Stimulated activated CD4-positive, alpha-beta T cell treated with anti-CD3 and anti-CD28 coated beads, Interleukin-15, amount 100 ng/mL, for 1 hour (primary cell): ENCODE results near the gene SCRN3.
"Not testable (repeated sequence)": the region's sequence is repeated elsewhere in the genome, so short reads cannot be mapped to it uniquely, and the experiment has no call there.

Source experiments
- DNase-seq, 2 donors: peaks; one replicate each; pipeline ENCODE4 v3.0.0-alpha.2; 2020; ENCODE audit warnings: low read depth in 1 of 2, low spot score in 1 of 2

SCRN3 gene

DNA sequence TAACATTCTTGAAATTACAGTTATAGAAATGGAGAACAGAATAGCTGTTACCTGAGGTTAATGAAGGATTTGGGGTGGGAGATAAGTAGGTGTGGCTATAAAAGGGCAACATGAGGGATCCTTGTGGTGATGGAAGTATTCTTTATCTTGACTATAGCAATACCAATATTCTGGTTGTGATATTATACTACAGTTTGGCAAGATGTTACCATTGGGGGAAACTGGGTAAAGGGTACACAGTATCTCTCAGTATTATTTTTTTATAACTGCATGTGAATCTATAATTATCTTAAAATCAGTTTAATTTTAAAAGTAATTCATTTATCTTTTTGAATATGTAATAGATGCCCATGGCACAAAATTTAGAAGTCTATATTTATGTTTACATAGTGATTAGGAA lies 8.1 kb downstream of the SCRN3 start:
- DNase-seq: no peak

DNA sequence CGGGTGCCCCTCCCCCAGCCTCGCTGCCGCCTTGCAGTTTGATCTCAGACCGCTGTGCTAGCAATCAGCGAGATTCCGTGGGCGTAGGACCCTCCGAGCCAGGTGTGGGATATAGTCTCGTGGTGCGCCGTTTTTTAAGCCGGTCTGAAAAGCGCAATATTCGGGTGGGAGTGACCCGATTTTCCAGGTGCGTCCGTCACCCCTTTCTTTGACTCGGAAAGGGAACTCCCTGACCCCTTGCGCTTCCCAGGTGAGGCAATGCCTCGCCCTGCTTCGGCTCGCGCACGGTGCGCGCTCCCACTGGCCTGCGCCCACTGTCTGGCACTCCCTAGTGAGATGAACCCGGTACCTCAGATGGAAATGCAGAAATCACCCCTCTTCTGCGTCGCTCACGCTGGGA lies 14.5 kb downstream of the SCRN3 start:
- DNase-seq: not testable (repeated sequence)

DNA sequence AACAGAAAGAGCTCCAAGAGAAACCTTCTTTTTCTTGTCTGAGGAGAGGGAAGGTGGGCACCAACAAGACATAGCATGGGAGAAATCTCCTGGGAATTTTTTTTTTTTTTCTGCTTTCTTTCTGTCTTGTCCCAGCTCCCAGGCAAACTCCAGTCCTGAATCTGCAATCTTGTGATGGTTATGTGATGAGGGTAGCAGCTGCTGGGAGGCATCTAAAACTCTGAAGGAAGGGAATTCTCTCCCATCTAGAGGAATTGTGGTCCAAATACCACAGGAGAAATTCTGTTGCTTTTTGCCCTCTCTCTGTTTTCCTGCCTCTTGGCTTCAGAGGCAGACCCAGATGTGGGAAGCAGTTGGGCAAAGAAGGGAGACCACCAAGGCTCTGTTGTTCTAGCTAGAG lies 16.7 kb downstream of the SCRN3 start:
- DNase-seq: no peak

GRCh38 chr2:174428214-174428613 lies 32.7 kb downstream of the SCRN3 start:
- DNase-seq: no peak

- DNase-seq: no peak
Measured at GRCh38 chr2:174430066-174430465, 34.5 kb downstream of the SCRN3 start.

- no peak for DNase-seq
Measured at GRCh38 chr2:174431902-174432301, 36.4 kb downstream of the SCRN3 start.

DNA sequence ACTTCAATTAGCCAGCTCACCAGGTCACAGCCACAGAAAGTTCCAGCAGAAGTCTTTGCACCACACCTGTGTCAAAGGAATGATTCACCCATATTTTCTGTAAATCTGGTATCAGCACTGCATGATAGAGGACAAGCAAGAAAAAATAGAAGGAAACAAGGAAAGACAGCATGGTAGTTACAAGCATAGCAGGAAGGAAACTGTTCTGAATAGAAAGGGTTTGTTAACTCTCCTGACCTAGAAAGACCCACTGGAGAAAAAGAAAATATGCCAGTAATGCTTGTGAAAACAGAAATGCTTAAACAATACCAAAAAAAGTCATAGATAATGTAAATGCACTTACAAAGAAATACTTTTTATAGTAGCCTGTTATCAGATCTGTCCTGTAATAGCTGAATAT lies 40.8 kb downstream of the SCRN3 start:
- DNase-seq: no peak

DNA sequence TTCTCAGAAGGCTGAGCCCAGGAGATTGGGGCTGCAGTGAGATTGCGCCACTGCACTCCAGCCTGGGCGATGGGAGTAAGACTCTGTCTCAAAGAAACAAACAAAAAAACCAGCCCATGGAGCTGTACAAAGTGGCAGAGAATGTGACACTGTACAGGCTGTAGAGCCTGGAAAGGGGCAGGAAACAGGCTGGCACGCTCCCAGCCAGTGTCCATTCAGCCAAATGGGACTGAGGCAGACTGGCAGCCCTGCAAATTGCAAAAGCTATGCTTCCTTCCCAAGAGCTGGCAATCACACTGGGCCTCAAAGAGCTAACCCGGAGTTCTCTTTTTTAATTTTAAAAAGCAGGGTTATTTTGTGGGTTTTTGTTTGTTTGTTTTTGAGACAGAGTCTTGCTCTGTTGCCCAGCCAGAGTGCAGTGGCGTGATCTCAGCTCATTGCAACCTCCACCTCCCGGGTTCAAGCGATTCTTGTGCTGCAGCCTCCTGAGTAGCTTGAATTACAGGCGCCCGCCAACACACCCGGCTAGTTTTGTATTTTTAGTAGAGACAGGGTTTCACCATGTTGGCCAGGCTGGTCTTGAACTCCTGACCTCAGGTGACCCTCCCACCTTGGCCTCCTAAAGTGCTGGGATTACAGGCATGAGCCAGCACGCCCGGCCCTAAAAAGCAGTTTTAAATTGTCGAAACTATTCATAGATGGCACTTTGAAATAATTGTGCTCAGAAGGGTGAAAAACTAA lies 42.8 kb downstream of the SCRN3 start:
- no peak for DNase-seq

DNA sequence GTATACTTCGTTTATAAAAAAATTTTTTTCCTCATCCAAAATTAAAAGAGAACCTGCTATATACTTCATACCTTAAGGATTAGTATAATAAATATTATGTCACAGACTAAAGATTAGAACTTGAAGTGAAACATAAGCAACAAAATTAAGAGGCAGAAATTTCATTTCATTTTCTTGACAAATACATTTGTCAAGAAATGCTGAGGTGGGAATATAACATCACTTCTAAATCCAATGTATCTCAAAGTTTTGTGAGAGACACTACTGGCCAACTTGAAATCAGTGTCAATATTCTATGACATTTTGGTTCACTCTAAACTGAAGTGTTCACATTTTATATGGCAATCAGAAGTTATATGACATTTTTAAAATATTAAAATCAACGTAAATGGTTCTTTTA lies 43.8 kb downstream of the SCRN3 start:
- no peak for DNase-seq

DNA sequence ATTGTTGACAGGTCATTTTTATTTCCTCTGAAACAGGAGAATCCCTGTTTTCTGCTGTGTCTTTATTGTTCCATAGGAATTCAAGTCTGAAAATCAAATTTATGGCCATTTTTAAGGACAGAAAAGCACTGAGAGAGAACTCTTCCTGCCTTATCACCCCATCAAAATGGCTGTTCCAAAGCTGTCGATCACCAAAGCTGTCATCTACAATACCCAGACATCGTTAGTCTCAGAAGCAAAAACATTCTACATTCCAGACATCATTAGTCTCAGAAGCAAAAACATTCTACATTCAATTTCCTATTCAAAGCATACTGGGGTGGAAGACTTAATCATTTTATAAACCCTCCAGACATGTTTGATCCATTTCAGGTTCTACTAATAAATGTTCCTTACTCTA lies 44.4 kb downstream of the SCRN3 start:
- no peak for DNase-seq

DNA sequence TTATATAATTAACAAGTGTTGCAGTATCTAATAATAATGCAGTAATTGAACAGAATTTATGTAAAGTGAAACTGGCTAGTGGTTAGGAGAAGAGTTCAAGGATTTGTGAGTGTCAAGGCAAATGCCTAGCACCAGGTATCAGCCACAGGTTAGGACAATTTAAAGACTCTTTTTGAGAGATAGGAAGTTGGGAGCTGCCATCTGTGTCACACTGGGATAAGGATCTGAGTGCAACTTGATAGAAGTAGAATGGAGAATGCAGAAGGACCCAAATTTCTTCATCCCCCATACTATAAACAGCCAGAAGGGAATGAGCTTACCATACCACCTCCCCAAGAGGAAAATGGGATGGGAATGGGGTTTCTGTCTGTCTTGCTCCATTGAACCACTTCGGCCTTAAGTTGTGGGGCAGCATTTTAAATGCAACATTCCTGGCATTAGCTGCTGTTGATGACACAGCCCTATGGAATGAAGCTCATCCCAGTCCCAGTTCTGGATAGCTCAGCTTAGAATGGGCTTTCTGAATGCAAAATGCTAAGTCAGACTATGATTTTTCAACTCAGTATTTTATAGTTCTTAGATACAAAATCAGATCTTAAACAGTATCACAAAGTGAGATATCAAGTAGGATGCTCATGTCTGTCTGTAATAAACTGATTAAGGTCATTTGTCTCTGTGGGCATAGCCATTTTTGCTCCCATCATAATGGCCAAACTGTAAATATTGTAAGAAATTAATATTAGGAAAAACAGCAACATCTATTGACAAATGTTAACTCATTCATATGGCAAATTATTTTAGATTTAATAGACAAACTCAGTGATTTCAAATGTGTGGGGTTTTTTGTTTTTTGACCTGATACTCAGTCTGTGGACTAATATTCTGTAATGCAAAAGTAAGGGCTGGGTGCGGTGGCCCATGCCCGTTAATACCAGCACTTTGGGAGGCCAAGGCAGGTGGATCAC lies 47.3 kb downstream of the SCRN3 start:
- no peak for DNase-seq

DNA sequence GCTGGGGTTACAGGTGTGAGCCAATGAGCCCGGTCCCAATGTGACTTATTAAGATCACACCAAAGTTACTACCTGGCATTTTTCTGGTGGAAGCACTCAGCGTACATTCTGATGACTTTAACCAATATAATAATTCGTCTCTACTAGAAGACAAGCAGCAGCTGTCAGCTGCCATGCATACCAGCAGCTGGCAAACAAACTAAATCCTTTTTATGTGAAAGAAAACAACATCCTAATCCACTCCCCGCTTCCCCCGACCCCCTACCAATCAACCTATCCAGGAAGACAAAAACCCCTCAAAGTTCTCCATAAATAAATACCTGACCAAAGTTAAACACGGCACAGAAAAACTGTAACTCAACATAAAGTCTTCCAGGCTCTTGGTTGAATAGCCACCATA lies 49.2 kb downstream of the SCRN3 start:
- no peak for DNase-seq

- no peak for DNase-seq
Measured at GRCh38 chr2:174445248-174445647, 49.7 kb downstream of the SCRN3 start.

DNA sequence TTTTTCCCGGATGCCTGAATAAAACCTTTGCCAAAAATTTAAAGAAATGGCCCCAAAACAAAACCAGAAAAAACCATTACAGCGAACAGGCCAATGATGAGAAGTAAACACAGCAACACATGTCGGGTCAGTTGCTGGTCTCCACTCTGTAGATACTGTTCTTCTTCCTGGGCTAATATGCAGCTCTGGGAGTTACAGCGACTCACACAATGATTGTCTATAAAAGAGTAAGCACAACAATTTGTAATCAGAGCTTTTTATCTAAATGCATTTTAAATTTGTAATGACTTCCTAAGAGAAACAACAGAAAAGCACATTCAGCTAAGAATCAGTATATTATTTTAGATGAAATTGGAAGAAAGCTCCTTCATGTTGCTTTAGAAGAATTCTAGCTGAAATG lies 51.0 kb downstream of the SCRN3 start:
- DNase-seq: no peak

- DNase-seq: no peak
Measured at GRCh38 chr2:174449033-174449432, 53.5 kb downstream of the SCRN3 start.

DNA sequence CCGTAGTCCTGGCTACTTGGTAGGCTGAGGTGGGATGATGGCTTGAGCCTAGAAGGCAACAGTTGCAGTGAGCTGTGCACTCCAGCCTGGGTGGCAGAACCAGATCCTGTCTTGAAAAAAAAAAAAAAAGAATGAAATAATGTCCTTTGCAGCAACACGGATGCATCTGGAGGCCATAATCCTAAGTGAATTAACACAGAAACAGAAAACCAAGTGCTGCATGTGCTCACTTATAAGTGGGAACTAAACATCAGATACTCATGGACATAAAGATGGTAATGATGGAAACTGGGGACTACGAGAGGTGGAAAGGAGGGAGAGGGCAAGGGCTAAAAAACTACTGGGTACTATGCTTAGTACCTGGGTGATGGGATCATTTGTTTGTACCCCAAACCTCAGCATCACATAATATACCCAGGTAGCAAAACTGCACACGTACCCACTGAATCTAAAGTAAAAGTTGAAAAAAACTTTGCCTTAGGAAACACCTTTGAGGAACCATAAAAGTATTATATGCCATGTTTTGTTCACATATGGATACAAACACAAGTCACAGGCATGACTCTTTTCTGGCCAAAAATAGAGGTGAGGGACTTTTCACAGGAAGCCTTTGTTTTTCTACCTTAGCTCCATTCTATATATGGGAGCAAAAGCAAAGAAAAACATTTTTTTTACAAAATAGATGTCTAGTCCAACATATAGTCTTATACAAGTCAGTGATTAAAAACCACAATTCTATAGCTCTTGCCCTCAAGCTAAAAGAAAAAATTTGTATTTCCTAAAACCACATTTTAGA lies 54.7 kb downstream of the SCRN3 start:
- no peak for DNase-seq

DNA sequence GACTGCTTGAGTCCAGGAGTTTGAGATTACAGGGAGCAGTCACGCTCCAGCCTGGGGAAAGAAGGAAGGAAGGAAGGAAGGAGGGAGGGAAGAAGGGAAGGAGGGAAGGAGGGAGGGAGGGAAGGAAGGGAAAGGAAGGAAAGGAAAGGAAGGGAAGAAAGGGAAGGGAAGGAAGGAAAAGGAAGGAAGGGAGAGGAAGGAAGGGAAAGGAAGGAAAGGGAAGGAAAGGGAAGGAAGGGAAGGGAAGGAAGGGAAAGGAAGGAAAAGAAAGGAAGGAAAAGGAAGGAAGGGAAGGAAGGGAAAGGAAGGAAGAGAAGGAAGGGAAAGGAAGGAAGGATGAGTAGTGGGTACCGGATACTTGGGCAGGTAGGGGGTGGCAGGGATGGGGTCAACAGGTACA lies 59.0 kb downstream of the SCRN3 start:
- DNase-seq: no peak

DNA sequence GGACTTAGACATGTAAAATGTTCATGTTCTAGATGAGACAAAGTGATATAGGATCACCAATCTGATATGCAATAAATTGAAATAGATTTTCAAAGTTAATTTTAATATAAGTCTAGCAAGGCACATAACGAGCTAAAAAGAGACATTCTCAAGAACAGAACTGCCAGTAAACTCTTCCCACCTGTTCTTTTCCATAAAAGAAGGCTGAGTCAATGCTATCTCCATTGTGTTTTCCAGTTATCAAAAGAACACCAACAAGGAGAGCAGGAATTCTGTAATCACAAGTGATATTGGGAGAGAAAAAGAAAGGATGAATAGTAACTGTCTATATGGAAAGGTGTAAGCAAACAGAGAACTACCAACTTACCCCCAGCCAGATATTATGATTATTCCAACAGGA lies 65.7 kb downstream of the SCRN3 start:
- DNase-seq: no peak

DNA sequence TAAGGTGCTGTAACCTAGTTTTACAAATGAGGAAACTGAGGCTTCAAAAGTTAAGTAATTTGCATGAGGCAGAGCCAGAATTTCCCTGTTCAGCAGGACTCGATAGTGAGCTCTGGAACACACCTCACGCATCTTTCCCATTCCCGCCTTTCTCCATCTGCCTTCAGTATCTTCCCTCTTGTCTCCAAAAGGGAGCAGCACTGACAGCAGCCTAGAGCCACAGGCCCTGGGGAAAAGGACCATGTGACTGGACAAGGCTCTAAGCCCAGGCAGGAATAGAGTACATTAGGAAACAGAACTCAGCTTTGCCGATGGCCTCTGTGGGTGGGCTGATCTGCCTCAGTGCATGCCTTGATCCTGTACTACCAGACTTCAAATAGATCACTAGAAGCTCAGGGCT lies 69.8 kb downstream of the SCRN3 start:
- no peak for DNase-seq

DNA sequence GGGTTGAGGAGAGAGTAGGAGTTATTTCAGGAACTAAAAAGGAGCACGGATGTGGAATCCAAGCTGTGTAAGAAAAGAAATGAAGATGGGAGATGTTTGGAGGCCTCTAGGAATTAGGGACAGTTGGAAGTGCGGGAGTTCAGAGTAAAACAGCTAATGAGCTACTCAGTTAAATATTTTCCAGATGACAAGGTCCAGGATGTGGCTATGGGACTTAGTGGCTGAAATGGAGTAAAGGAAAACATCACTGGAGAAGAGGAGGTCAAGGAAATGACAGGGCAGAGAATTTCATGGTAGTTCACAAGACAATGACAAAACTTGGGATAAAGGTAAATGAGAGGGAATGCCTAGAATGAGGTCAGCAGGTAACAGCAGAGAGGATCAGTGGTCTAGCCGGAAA lies 78.3 kb downstream of the SCRN3 start:
- DNase-seq: no peak

- no peak for DNase-seq
Measured at GRCh38 chr2:174477759-174478158, 82.2 kb downstream of the SCRN3 start.
